Activated CD8-positive, alpha-beta T cell treated with anti-CD3 and anti-CD28 coated beads, Interleukin-2, amount 10 ng/mL, durations not matched to agents 7 days and 5 days (primary cell): Measurements from ENCODE around the gene LRRTM4. TPM values are rescaled to one million over a fixed set of nuclear protein-coding genes. Genes with fewer than 3 reads are reported as not detected.

Experiments used
- ATAC-seq: fragments of 150-1000 bp; cut with Tn5 transposase; one replicate; pipeline ENCODE4 v1.10.0; 2021; ENCODE audit warnings: moderate library complexity
- CTCF ChIA-PET: fragments of 350-600 bp; sonication (Branson Sonifier 250); formaldehyde crosslinking; loops from one replicate; lab custom pipeline; 2021; ENCODE audit warnings: antibody characterized with exemption; lab: Charles Lee
- POLR2A ChIA-PET: fragments of 350-600 bp; sonication (Branson Sonifier 250); formaldehyde crosslinking; loops from one replicate; lab custom pipeline; 2021; ENCODE audit warnings: antibody characterized with exemption; lab: Charles Lee
- DNase-seq: peaks from one replicate; pipeline ENCODE4 v3.0.0-alpha.2; 2020
- H3K27ac Mint-ChIP-seq: one replicate; pipeline ENCODE4 v1.8.0; 2021; ENCODE audit warnings: mild to moderate bottlenecking, mixed read lengths
- H3K27me3 Mint-ChIP-seq: one replicate; pipeline ENCODE4 v1.8.0; 2021; ENCODE audit warnings: low read depth, mixed read lengths
- H3K36me3 Mint-ChIP-seq: one replicate; pipeline ENCODE4 v1.8.0; 2021; ENCODE audit warnings: low read depth, mixed read lengths
- H3K4me1 Mint-ChIP-seq: one replicate; pipeline ENCODE4 v1.8.0; 2021; ENCODE audit warnings: low read depth, mixed read lengths
- H3K4me3 Mint-ChIP-seq: one replicate; pipeline ENCODE4 v1.8.0; 2021; ENCODE audit warnings: mild to moderate bottlenecking, mixed read lengths
- H3K9me3 Mint-ChIP-seq: one replicate; pipeline ENCODE4 v1.8.0; 2022; ENCODE audit warnings: mixed read lengths; ENCODE audit not compliant: insufficient read depth
- total RNA-seq, 2 experiments: library from RNA; stranded (reverse); gene quantifications; one replicate each; pipeline ENCODE4 v1.2.3, GENCODE V29; 2021

LRRTM4 gene
- total RNA-seq, 2 experiments from 2014 or later = not detected

- ATAC-seq = no peak
- no peaks in the 10 kb centered on the region for H3K36me3 Mint-ChIP-seq
- H3K4me1 Mint-ChIP-seq = no peaks in the 10 kb centered on the region
- H3K9me3 Mint-ChIP-seq = peaks cover 4% of the 10 kb centered on the region
- no peak overlapping the region for H3K27ac Mint-ChIP-seq
- no peaks in the 10 kb centered on the region for H3K27me3 Mint-ChIP-seq
- CTCF ChIA-PET = no interaction called here
- POLR2A ChIA-PET = no interaction called here
- DNase-seq = no peak
- H3K4me3 Mint-ChIP-seq = no peak overlapping the region
Observed at GRCh38 chr2:76861708-76862107, 660.5 kb downstream of the LRRTM4 start.

GRCh38 chr2:76851000-76851399 is 671.2 kb downstream of the LRRTM4 start:
- ATAC-seq (no peak), DNase-seq (no peak)
- Mint-ChIP-seq H3K27me3 (no peaks in the 10 kb centered on the region), H3K4me1 (no peaks in the 10 kb centered on the region), H3K9me3 (no peaks in the 10 kb centered on the region), H3K27ac (no peak overlapping the region), H3K36me3 (no peaks in the 10 kb centered on the region), H3K4me3 (no peak overlapping the region)
- ChIA-PET CTCF (no interaction called here), POLR2A (no interaction called here)

- ATAC-seq = no peak
Observed at GRCh38 chr2:76849086-76849485, 673.1 kb downstream of the LRRTM4 start.

GRCh38 chr2:76839826-76840225 is 682.4 kb downstream of the LRRTM4 start:
- H3K27me3 Mint-ChIP-seq = no peaks in the 10 kb centered on the region
- DNase-seq = no peak
- no peaks in the 10 kb centered on the region for H3K36me3 Mint-ChIP-seq
- no peaks in the 10 kb centered on the region for H3K4me1 Mint-ChIP-seq
- no peak for ATAC-seq
- ChIA-PET POLR2A (no interaction called here), CTCF (no interaction called here)
- no peak overlapping the region for H3K27ac Mint-ChIP-seq
- H3K9me3 Mint-ChIP-seq = peaks cover 10% of the 10 kb centered on the region
- no peak overlapping the region for H3K4me3 Mint-ChIP-seq

More at GRCh38 chr2:76849086-76849485, 673.1 kb downstream of the LRRTM4 start:
- Mint-ChIP-seq H3K9me3 (peaks cover 10% of the 10 kb centered on the region), H3K27me3 (no peaks in the 10 kb centered on the region), H3K36me3 (no peaks in the 10 kb centered on the region), H3K27ac (no peak overlapping the region), H3K4me3 (no peak overlapping the region), H3K4me1 (no peaks in the 10 kb centered on the region)
- POLR2A ChIA-PET = no interaction called here
- CTCF ChIA-PET = no interaction called here
- no peak for DNase-seq

GRCh38 chr2:76829374-76830234 is 692.6 kb downstream of the LRRTM4 start:
- Mint-ChIP-seq H3K27ac (no peak overlapping the region), H3K27me3 (no peaks in the 10 kb centered on the region), H3K9me3 (peaks cover 3% of the 10 kb centered on the region), H3K4me1 (no peaks in the 10 kb centered on the region), H3K36me3 (no peaks in the 10 kb centered on the region), H3K4me3 (no peak overlapping the region)
- ATAC-seq (no peak), DNase-seq (no peak)
- ChIA-PET POLR2A (no interaction called here), CTCF (no interaction called here)

- Mint-ChIP-seq H3K36me3 (no peaks in the 10 kb centered on the region), H3K27me3 (no peaks in the 10 kb centered on the region), H3K9me3 (peaks cover 4% of the 10 kb centered on the region), H3K27ac (no peak overlapping the region), H3K4me1 (no peaks in the 10 kb centered on the region), H3K4me3 (no peak overlapping the region)
- ATAC-seq = no peak
- no peak for DNase-seq
- ChIA-PET POLR2A (no interaction called here), CTCF (no interaction called here)
Observed at GRCh38 chr2:76826691-76827090, 695.5 kb downstream of the LRRTM4 start.

GRCh38 chr2:76825140-76825970 is 696.8 kb downstream of the LRRTM4 start:
- no peak overlapping the region for H3K4me3 Mint-ChIP-seq
- DNase-seq (no peak), ATAC-seq (no peak)
- ChIA-PET POLR2A (no interaction called here), CTCF (no interaction called here)
- H3K9me3 Mint-ChIP-seq = peaks cover 4% of the 10 kb centered on the region
- H3K4me1 Mint-ChIP-seq = no peaks in the 10 kb centered on the region
- no peaks in the 10 kb centered on the region for H3K27me3 Mint-ChIP-seq
- no peaks in the 10 kb centered on the region for H3K36me3 Mint-ChIP-seq
- H3K27ac Mint-ChIP-seq = no peak overlapping the region

GRCh38 chr2:76821731-76822130 is 700.4 kb downstream of the LRRTM4 start:
- H3K27ac Mint-ChIP-seq = no peak overlapping the region
- POLR2A ChIA-PET = no interaction called here
- no peaks in the 10 kb centered on the region for H3K36me3 Mint-ChIP-seq
- DNase-seq = no peak
- CTCF ChIA-PET = no interaction called here
- H3K4me3 Mint-ChIP-seq = no peak overlapping the region
- no peaks in the 10 kb centered on the region for H3K27me3 Mint-ChIP-seq
- H3K4me1 Mint-ChIP-seq = no peaks in the 10 kb centered on the region
- no peak for ATAC-seq
- peaks cover 4% of the 10 kb centered on the region for H3K9me3 Mint-ChIP-seq

GRCh38 chr2:76813084-76813483 is 709.1 kb downstream of the LRRTM4 start:
- Mint-ChIP-seq H3K9me3 (peaks cover 6% of the 10 kb centered on the region), H3K4me3 (no peak overlapping the region), H3K4me1 (no peaks in the 10 kb centered on the region), H3K36me3 (no peaks in the 10 kb centered on the region), H3K27ac (no peak overlapping the region), H3K27me3 (no peaks in the 10 kb centered on the region)
- no peak for DNase-seq
- POLR2A ChIA-PET = no interaction called here
- no peak for ATAC-seq
- CTCF ChIA-PET = no interaction called here

- Mint-ChIP-seq H3K4me3 (no peak overlapping the region), H3K27me3 (no peaks in the 10 kb centered on the region), H3K4me1 (no peaks in the 10 kb centered on the region), H3K27ac (no peak overlapping the region), H3K9me3 (peaks cover 6% of the 10 kb centered on the region), H3K36me3 (no peaks in the 10 kb centered on the region)
- no peak for DNase-seq
- no peak for ATAC-seq
- ChIA-PET POLR2A (no interaction called here), CTCF (no interaction called here)
Observed at GRCh38 chr2:76812156-76812555, 710.0 kb downstream of the LRRTM4 start.

- no peak for ATAC-seq
- no peak for DNase-seq
- no peak overlapping the region for H3K4me3 Mint-ChIP-seq
- no peaks in the 10 kb centered on the region for H3K9me3 Mint-ChIP-seq
- POLR2A ChIA-PET = no interaction called here
- CTCF ChIA-PET = no interaction called here
- no peak overlapping the region for H3K27ac Mint-ChIP-seq
- no peaks in the 10 kb centered on the region for H3K4me1 Mint-ChIP-seq
- H3K36me3 Mint-ChIP-seq = no peaks in the 10 kb centered on the region
- H3K27me3 Mint-ChIP-seq = no peaks in the 10 kb centered on the region
Observed at GRCh38 chr2:76809136-76809535, 713.0 kb downstream of the LRRTM4 start.

- Mint-ChIP-seq H3K9me3 (no peaks in the 10 kb centered on the region), H3K4me1 (no peaks in the 10 kb centered on the region), H3K36me3 (no peaks in the 10 kb centered on the region), H3K27ac (no peak overlapping the region), H3K27me3 (no peaks in the 10 kb centered on the region), H3K4me3 (no peak overlapping the region)
- DNase-seq = no peak
- no peak for ATAC-seq
- ChIA-PET POLR2A (no interaction called here), CTCF (no interaction called here)
Observed at GRCh38 chr2:76808732-76809131, 713.4 kb downstream of the LRRTM4 start.
